Measurements from ENCODE around the gene TWF1. TPM values are rescaled to one million over a fixed set of nuclear protein-coding genes. Genes with fewer than 3 reads are reported as not detected.

The TWF1 gene
- total and polyA plus RNA-seq, 2 of the 8 experiments (the other 6 are each of a cell fraction or from before 2014, with no cell fraction given): 7.6 to 27.9 TPM

DNA sequence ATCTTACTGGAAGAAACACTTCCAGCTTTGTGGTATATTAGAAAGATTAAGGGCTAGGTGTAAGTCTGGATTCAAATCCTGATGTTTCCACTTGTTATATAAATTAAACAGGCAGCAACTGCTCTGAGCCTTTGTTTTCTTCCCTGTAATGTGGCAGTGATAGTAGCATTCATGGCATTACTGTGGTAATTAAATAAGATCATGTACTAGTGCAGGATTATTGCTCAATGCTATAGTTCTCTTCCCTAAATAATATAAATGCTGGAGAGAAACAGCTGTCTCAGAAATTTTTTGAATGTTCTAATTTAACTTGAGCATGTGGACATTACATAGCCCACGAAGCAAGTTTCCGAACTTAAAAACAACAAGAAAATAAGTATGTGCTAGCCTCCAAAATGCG lies 35.1 kb upstream of the TWF1 start:
- H3K18ac ChIP-seq (ENCODE audit: extremely low read depth, low read length): no peak overlapping the region
- POLR2A ChIA-PET (ENCODE audit: partially characterized antibody): interaction anchor here (1.6 kb wide), 1 partner anchor 35 kb away, joined by 6 read pairs; the partner anchor contains the start of gene TWF1

More for the DNA sequence above, 35.1 kb upstream of the TWF1 start:
- 74% methylated on average over 3 of the region's 3 CpGs; no CpG with 5 or more reads in 1 of the 2 experiments for WGBS, 2 experiments (ENCODE audit: extremely low coverage in 1 of 2, insufficient coverage in 1 of 2, insufficient read length in 1 of 2, insufficient replicate concordance in 2 of 2, low coverage in 1 of 2, low lambda C conversion rate in 2 of 2, missing lambda C conversion rate in 1 of 2)
- H2BK5ac ChIP-seq (ENCODE audit: low read depth, low read length): no peak overlapping the region
- no peak overlapping the region for H4K8ac ChIP-seq (ENCODE audit: extremely low read depth, insufficient read depth, low read length)
- no peaks in the 10 kb centered on the region for H3K36me3 ChIP-seq (ENCODE audit: control insufficient read depth in 2 of 4, insufficient read depth in 4 of 4, low read length in 3 of 4)
- H3K4me2 ChIP-seq (ENCODE audit: insufficient read depth in 1 of 2, low read depth in 2 of 2, low read length in 2 of 2): no peak overlapping the region
- H3K14ac ChIP-seq (ENCODE audit: insufficient read length): no peak overlapping the region
- no peak overlapping the region for H3K9ac ChIP-seq (replicated peaks in 1 of 4; ENCODE audit: extremely low read depth in 1 of 4, low read depth in 3 of 4, low read length in 3 of 4)
- H3K79me2 ChIP-seq (ENCODE audit: control insufficient read depth in 1 of 2, insufficient read depth in 2 of 2, low read length in 2 of 2): no peaks in the 10 kb centered on the region
- no peak overlapping the region for H2BK15ac ChIP-seq (ENCODE audit: low read length)
- no peak overlapping the region for H2BK120ac ChIP-seq (replicated peaks; ENCODE audit: low read depth, low read length)
- peaks cover 0 to 8% (median 4%) of the 10 kb centered on the region in 4 experiments; a peak in 2 of 7 replicates for H3K27me3 ChIP-seq (replicated peaks in 1 of 4; ENCODE audit: control insufficient read depth in 3 of 4, extremely low read depth in 1 of 4, insufficient read depth in 3 of 4, low read length in 3 of 4)
- no peak overlapping the region for H3K27ac ChIP-seq (ENCODE audit: low read depth, low read length)
- no peak overlapping the region for H2AFZ ChIP-seq (ENCODE audit: low read length)
- TF ChIP-seq PHF8 (conservative IDR thresholded peaks at IDR 0.05; ENCODE audit: low read depth, low read length) (no peak), BRCA1 (IDR thresholded peaks at IDR 0.05; ENCODE audit: low read depth, low read length) (no peak), RNF2 (IDR thresholded peaks at IDR 0.05; ENCODE audit: borderline replicate concordance, low read depth, low read length, missing control alignments, poor library complexity, severe bottlenecking) (no peak), RBBP5 (IDR thresholded peaks at IDR 0.05; ENCODE audit: borderline replicate concordance, low read depth, low read length) (no peak), NRF1 (IDR thresholded peaks at IDR 0.05; ENCODE audit: low read depth, low read length) (no peak), HDAC6 (IDR thresholded peaks at IDR 0.05; ENCODE audit: low read depth, low read length) (no peak), MAFK (IDR thresholded peaks at IDR 0.05; ENCODE audit: low read depth, low read length) (no peak), CBX5 (IDR thresholded peaks at IDR 0.05; ENCODE audit: low read depth, low read length) (no peak), CREB1 (IDR thresholded peaks at IDR 0.05) (no peak), BACH1 (IDR thresholded peaks at IDR 0.05; ENCODE audit: low read length) (no peak), SIRT6 (IDR thresholded peaks at IDR 0.05; ENCODE audit: low read length) (no peak), TAF1 (IDR thresholded peaks at IDR 0.05; ENCODE audit: low read depth, low read length) (no peak)
- no peak overlapping the region for H3K23ac ChIP-seq (ENCODE audit: insufficient read length)
- H4K20me1 ChIP-seq (replicated peaks in 1 of 2; ENCODE audit: control insufficient read depth in 1 of 2, insufficient read depth in 2 of 2, low read length in 2 of 2): no peaks in the 10 kb centered on the region
- H2BK20ac ChIP-seq (ENCODE audit: low read length): no peak overlapping the region
- H3K4me1 ChIP-seq (replicated peaks in 1 of 4; ENCODE audit: control insufficient read depth in 3 of 4, insufficient read depth in 4 of 4, low read length in 3 of 4): 0 out of 7 replicates have a peak, but pooled peaks cover 0 to 2% (median under 1%) of the 10 kb centered on the region in 4 experiments
- no peak overlapping the region for H3K56ac ChIP-seq (replicated peaks; ENCODE audit: insufficient read length, low read depth, low read length)
- no peak overlapping the region for H2BK12ac ChIP-seq (ENCODE audit: low read depth, low read length)
- FAIRE-seq (no peak), DNase-seq (ENCODE audit: low read depth in 1 of 2, low spot score in 2 of 2) (no peak)
- no peaks in the 10 kb centered on the region for H3K23me2 ChIP-seq (ENCODE audit: low read depth, low read length)
- H3K4ac ChIP-seq (replicated peaks; ENCODE audit: insufficient read length, low read depth, low read length): no peak overlapping the region
- H4K5ac ChIP-seq (ENCODE audit: insufficient read length, low read depth, low read length): no peak overlapping the region
- H3K9me3 ChIP-seq (ENCODE audit: insufficient read depth in 2 of 2, low read depth in 1 of 2, low read length in 1 of 2): no peaks in the 10 kb centered on the region
- CTCF ChIA-PET (ENCODE audit: partially characterized antibody): interaction anchor here (1.2 to 1.5 kb wide), 2 partner anchors 25 to 35 kb away, joined by 3 to 4 read pairs; partner anchors contain the start of gene TWF1
- no peak overlapping the region for H2AK5ac ChIP-seq (ENCODE audit: low read depth, low read length)
- H3K4me3 ChIP-seq (ENCODE audit: extremely low read depth in 1 of 4, insufficient read depth in 2 of 4, low read depth in 3 of 4, low read length in 4 of 4): no peak overlapping the region
- H3K79me1 ChIP-seq (ENCODE audit: low read depth, low read length): no peaks in the 10 kb centered on the region
- no peak overlapping the region for H4K91ac ChIP-seq (replicated peaks; ENCODE audit: insufficient read length, low read length)

Measured in H1 (cell line).